Panc1 (cell line): ENCODE results near the gene SPACA7.
"Not testable (repeated sequence)": the region's sequence is repeated elsewhere in the genome, so short reads cannot be mapped to it uniquely, and the experiment has no call there.

Experiments used
- POLR2AphosphoS5 ChIP-seq: IDR thresholded peaks from 2 replicates; pipeline ENCODE4 v1.6.1; 2012; ENCODE audit warnings: mild to moderate bottlenecking, low read depth, low read length, moderate library complexity
- TCF7L2 ChIP-seq: IDR thresholded peaks from 2 replicates; pipeline ENCODE4 v1.6.1; 2011; ENCODE audit warnings: mild to moderate bottlenecking, low read depth, low read length, inconsistent platforms
- TF ChIP-seq, protein P1 (sequence below), 2 experiments: IDR thresholded peaks; 2 replicates each; pipeline ENCODE4 v1.6.1; 2011 to 2012; ENCODE audit warnings: low read depth in 2 of 2, control low read depth in 1 of 2, low read length in 1 of 2, mild to moderate bottlenecking in 1 of 2, moderate library complexity in 1 of 2; ENCODE audit not compliant: insufficient read depth in 1 of 2
- TF ChIP-seq, protein P2 (sequence below): fragments of 450-650 bp; IDR thresholded peaks from 2 replicates; pipeline ENCODE4 v1.5.1; 2017; ENCODE audit warnings: mild to moderate bottlenecking

- not testable (repeated sequence) for TF ChIP-seq POLR2AphosphoS5, TCF7L2
- TF ChIP-seq, protein P1, sequence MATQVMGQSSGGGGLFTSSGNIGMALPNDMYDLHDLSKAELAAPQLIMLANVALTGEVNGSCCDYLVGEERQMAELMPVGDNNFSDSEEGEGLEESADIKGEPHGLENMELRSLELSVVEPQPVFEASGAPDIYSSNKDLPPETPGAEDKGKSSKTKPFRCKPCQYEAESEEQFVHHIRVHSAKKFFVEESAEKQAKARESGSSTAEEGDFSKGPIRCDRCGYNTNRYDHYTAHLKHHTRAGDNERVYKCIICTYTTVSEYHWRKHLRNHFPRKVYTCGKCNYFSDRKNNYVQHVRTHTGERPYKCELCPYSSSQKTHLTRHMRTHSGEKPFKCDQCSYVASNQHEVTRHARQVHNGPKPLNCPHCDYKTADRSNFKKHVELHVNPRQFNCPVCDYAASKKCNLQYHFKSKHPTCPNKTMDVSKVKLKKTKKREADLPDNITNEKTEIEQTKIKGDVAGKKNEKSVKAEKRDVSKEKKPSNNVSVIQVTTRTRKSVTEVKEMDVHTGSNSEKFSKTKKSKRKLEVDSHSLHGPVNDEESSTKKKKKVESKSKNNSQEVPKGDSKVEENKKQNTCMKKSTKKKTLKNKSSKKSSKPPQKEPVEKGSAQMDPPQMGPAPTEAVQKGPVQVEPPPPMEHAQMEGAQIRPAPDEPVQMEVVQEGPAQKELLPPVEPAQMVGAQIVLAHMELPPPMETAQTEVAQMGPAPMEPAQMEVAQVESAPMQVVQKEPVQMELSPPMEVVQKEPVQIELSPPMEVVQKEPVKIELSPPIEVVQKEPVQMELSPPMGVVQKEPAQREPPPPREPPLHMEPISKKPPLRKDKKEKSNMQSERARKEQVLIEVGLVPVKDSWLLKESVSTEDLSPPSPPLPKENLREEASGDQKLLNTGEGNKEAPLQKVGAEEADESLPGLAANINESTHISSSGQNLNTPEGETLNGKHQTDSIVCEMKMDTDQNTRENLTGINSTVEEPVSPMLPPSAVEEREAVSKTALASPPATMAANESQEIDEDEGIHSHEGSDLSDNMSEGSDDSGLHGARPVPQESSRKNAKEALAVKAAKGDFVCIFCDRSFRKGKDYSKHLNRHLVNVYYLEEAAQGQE (IDR thresholded peaks at IDR 0.05; ENCODE audit: insufficient read depth in 1 of 2, low read depth in 2 of 2, low read length in 1 of 2): not testable (repeated sequence)
- TF ChIP-seq, protein P2, sequence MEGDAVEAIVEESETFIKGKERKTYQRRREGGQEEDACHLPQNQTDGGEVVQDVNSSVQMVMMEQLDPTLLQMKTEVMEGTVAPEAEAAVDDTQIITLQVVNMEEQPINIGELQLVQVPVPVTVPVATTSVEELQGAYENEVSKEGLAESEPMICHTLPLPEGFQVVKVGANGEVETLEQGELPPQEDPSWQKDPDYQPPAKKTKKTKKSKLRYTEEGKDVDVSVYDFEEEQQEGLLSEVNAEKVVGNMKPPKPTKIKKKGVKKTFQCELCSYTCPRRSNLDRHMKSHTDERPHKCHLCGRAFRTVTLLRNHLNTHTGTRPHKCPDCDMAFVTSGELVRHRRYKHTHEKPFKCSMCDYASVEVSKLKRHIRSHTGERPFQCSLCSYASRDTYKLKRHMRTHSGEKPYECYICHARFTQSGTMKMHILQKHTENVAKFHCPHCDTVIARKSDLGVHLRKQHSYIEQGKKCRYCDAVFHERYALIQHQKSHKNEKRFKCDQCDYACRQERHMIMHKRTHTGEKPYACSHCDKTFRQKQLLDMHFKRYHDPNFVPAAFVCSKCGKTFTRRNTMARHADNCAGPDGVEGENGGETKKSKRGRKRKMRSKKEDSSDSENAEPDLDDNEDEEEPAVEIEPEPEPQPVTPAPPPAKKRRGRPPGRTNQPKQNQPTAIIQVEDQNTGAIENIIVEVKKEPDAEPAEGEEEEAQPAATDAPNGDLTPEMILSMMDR: not testable (repeated sequence)
Observed at GRCh38 chr13:112395941-112396340, 19.8 kb downstream of the SPACA7 start.
